Lung (tissue), 12 donors: ENCODE measurements around the gene GRID1. TPM values are rescaled to one million over a fixed set of nuclear protein-coding genes. Genes with fewer than 3 reads are reported as not detected.

Source experiments
- ATAC-seq: fragments of 200-7000 bp; cut with Tn5 transposase; one replicate; pipeline ENCODE4 v1.9.1; 2020; ENCODE audit warnings: moderate number of reproducible peaks; ENCODE audit not compliant: insufficient read depth, low FRiP score
- DNase-seq, 3 donors: peaks; one replicate each; pipeline ENCODE4 v3.0.0-alpha.2; 2013 to 2017
- H3K27ac ChIP-seq, 2 donors: one replicate each; pipeline ENCODE4 v1.5.1; 2013; ENCODE audit warnings: mild to moderate bottlenecking in 2 of 2, moderate library complexity in 2 of 2, control low read depth in 1 of 2, inconsistent platforms in 1 of 2, low read depth in 1 of 2, low read length in 1 of 2
- H3K27me3 ChIP-seq, 3 donors: one replicate each; pipeline ENCODE4 v1.5.1; 2013; ENCODE audit warnings: low read length in 2 of 3; ENCODE audit not compliant: control insufficient read depth in 3 of 3, insufficient read depth in 3 of 3
- H3K36me3 ChIP-seq, 4 donors: one replicate each; pipeline ENCODE4 v1.5.1; 2013; ENCODE audit warnings: low read length in 4 of 4, mild to moderate bottlenecking in 1 of 4, moderate library complexity in 1 of 4; ENCODE audit not compliant: control insufficient read depth in 4 of 4, insufficient read depth in 4 of 4
- H3K4me1 ChIP-seq, 5 donors: one replicate each; pipeline ENCODE4 v1.5.1; 2013; ENCODE audit warnings: low read length in 5 of 5, mild to moderate bottlenecking in 2 of 5, moderate library complexity in 1 of 5; ENCODE audit not compliant: control insufficient read depth in 5 of 5, insufficient read depth in 5 of 5
- H3K4me3 ChIP-seq: one replicate; pipeline ENCODE4 v1.5.1; 2013; ENCODE audit warnings: mild to moderate bottlenecking, control low read depth, moderate library complexity
- H3K9ac ChIP-seq, 2 donors: one replicate each; pipeline ENCODE4 v1.5.1; 2013; ENCODE audit warnings: low read length in 2 of 2, control low read depth in 1 of 2; ENCODE audit not compliant: insufficient read depth in 1 of 2
- H3K9me3 ChIP-seq, 4 donors: one replicate each; pipeline ENCODE4 v1.5.1; 2013; ENCODE audit warnings: low read length in 3 of 4, mild to moderate bottlenecking in 1 of 4, moderate library complexity in 1 of 4; ENCODE audit not compliant: control insufficient read depth in 4 of 4, insufficient read depth in 3 of 4
- WGBS, 2 donors: extraction: QIAGEN DNeasy Blood & Tissue Kit; methylation state at CpG; one replicate each; pipeline ENCODE4 v1.1.7; 2013; 5-methylcytosine and 5-hydroxymethylcytosine counted together
- polyA plus RNA-seq, 2 donors: library from polyadenylated mRNA; stranded (reverse); fragments of 200-250 nt; gene quantifications; one replicate each; pipeline ENCODE4 v1.2.1, GENCODE V29; 2013
- total RNA-seq, 2 donors: library from RNA; depleted of rRNA in 1 of 2; stranded (reverse); fragments of >200 nt in 1 of 2; gene quantifications; one replicate each; pipeline ENCODE4 v1.2.1, GENCODE V29; 2014 to 2021
- TF ChIP-seq, protein P1 (sequence below): IDR thresholded peaks from 2 replicates; pipeline ENCODE4 v1.5.1; 2012; ENCODE audit warnings: mild to moderate bottlenecking; ENCODE audit errors: control extremely low read depth, extremely low read depth
- donor health status: control.
- donor health status: control.
- donor health status: Bipolar disorder and iron deficiency.
- donor health status: healthy.
- donor health status: DM: yes; HTN: yes; CAD: no.

GRID1 gene
- total and polyA plus RNA-seq, 4 donors: 1.1 to 3.6 (median 2.2) TPM

DNA sequence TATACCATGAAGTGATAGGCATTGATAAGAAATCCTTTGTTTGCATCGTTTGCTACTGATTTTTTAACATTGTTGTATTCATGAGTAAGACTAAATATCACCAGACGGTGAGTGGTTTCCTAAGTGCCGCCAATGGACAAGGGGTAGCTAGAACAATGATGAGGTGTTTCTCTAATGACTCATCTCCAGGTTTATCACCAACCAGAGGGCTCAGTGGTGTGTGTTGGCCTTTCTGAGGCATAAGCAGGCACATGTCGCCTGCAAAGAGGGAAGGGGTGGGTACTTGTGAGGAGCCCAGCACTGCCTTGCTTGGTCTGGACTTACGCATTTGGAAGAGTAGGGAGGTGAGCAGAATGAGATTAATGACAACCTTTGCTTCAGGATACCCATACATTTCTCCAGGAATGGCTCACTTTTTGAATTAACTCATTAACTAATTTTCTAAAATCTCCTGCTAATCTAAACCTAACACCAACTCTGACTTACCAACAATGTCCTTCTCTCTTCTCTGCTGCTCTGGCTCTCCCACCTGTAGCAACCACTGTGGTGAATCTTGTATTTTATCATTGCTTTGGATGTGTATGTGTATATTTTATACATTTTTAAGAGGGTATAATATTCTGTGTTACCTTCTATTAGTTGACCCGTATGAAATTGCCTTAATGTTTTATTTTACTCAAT is 722.6 kb downstream of the GRID1 start:
- no peaks in the 10 kb centered on the region for H3K36me3 ChIP-seq
- no peak overlapping the region for H3K9ac ChIP-seq
- H3K4me1 ChIP-seq: peaks cover 0 to 19% (median 4%) of the 10 kb centered on the region in 5 donors
- ATAC-seq (no peak), DNase-seq (no peak)
- WGBS, 2 donors: 86 to 88% methylated on average over 6 of the region's 6 CpGs
- H3K4me3 ChIP-seq: no peak overlapping the region
- peak overlapping the region in 1 of 2 donors; percentile 31 for H3K27ac ChIP-seq
- TF ChIP-seq, protein P1, sequence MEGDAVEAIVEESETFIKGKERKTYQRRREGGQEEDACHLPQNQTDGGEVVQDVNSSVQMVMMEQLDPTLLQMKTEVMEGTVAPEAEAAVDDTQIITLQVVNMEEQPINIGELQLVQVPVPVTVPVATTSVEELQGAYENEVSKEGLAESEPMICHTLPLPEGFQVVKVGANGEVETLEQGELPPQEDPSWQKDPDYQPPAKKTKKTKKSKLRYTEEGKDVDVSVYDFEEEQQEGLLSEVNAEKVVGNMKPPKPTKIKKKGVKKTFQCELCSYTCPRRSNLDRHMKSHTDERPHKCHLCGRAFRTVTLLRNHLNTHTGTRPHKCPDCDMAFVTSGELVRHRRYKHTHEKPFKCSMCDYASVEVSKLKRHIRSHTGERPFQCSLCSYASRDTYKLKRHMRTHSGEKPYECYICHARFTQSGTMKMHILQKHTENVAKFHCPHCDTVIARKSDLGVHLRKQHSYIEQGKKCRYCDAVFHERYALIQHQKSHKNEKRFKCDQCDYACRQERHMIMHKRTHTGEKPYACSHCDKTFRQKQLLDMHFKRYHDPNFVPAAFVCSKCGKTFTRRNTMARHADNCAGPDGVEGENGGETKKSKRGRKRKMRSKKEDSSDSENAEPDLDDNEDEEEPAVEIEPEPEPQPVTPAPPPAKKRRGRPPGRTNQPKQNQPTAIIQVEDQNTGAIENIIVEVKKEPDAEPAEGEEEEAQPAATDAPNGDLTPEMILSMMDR: no peak
- peaks cover 0 to 3% (median 0%) of the 10 kb centered on the region in 4 donors for H3K9me3 ChIP-seq
- no peaks in the 10 kb centered on the region for H3K27me3 ChIP-seq

DNA sequence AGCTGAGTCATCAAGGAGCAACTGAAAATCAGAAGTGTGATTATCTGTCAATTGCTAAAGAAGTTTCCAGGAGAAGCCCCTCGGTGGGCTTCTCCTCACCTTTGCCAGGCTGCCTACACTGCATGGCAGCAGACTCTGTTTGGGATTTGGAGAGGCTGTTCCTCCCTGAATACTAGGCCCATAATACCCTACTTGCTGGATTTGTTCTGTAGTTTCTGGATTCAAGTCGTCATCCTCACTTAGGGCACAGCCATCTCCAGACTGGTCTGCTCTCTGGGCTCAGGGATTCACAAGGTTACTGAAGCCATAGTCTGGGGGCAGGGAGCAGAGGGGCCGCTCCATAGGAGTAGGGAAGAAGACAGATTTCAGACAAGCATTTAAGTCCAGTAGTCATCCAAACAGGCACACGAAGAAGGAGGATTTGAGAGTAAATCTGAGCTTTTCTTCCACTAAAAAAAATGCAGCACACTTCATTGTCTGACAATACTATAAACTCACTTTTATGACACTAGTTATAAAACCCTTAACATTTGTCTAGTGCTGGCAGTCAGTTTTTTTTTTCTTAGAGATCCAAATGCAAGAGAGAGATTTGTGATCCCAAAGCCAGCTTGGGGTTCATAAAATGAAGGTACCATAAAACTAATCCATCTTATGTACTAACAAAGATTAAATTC is 723.3 kb downstream of the GRID1 start:
- Histone ChIP-seq H3K36me3 (no peaks in the 10 kb centered on the region), H3K4me3 (no peak overlapping the region), H3K9me3 (peaks cover 0 to 3% (median 0%) of the 10 kb centered on the region in 4 donors), H3K4me1 (peaks cover 0 to 17% (median 2%) of the 10 kb centered on the region in 5 donors), H3K27ac (peak overlapping the region in 1 of 2 donors; percentile 52), H3K27me3 (no peaks in the 10 kb centered on the region), H3K9ac (no peak overlapping the region)
- TF ChIP-seq, protein P1: no peak
- DNase-seq (no peak), ATAC-seq (no peak)
- WGBS, 2 donors: 79 to 81% methylated on average over 4 of the region's 4 CpGs

DNA sequence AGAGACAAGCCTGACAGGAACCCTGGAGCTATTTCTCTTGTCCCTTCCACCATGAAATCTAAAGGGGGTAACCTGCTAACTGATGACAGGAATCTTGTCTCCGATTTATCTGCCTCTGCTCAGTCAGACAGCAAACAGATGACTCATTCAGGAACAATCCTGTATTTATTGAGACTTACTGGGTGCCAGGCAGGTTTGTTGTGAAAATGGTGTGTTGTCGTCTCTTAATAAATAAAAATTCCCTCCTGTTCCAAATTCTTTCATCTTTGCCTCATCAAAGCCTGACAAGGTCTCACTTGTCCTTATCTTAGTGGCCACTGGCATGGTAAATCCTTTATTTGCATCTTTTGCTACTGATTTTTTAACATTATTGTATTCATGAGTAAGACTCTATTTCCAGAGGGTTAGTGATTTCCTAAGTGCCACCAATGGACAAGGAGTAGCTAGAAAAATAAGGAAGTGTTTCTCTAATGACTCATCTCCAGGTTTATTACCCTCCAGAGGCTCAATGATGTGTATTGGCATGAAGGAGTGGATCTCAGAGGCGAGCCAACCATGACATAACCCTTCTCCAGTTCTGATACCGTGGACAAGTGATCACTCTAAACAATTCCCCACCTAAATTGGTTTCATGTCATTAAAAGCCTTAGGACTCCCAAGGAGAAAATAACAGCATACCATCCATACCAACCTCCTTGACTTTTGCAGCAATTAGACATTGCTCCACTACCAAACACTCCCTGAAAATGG is 724.0 kb downstream of the GRID1 start:
- TF ChIP-seq, protein P1: no peak
- DNase-seq: no peak
- peaks cover 0 to 17% (median 2%) of the 10 kb centered on the region in 5 donors for H3K4me1 ChIP-seq
- H3K27me3 ChIP-seq: no peaks in the 10 kb centered on the region
- no peak overlapping the region for H3K27ac ChIP-seq
- peaks cover 0 to 3% (median 0%) of the 10 kb centered on the region in 4 donors for H3K9me3 ChIP-seq
- no peaks in the 10 kb centered on the region for H3K36me3 ChIP-seq
- WGBS, 2 donors: 45 to 63% methylated on average over 4 of the region's 4 CpGs
- peak; percentile 44 for ATAC-seq
- no peak overlapping the region for H3K9ac ChIP-seq
- H3K4me3 ChIP-seq: no peak overlapping the region
